ENCODE results near the gene MFAP1. TPM values are rescaled to one million over a fixed set of nuclear protein-coding genes. Genes with fewer than 3 reads are reported as not detected.
"Not testable (repeated sequence)": the region's sequence is repeated elsewhere in the genome, so short reads cannot be mapped to it uniquely, and the experiment has no call there.

MFAP1 gene
- total and polyA plus RNA-seq, 10 donors: 7.9 to 18.8 (median 15.9) TPM

DNA sequence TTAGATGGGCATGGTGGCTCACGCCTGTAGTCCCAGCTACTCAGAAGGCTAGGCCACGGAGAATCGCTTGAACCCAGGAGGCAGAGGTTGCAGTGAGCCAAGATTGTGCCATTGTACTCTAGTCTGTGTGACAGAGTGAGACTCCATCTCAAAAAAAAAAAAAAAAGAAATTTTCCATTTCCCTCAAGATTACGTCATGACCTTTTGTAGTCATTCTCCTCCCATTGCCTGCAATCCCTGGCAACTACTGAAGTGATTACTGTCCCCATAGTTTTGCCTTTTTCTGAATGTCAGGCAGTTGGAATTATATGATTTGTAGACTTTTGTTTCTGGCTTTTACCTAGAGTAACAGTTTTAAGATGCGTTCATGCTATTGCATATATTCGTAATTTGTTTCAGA lies 30.3 kb upstream of the MFAP1 start:
- no peak for TF ChIP-seq POLR2A (IDR thresholded peaks at IDR 0.05)
- TF ChIP-seq POLR2AphosphoS5 (IDR thresholded peaks at IDR 0.05): no peak
- TF ChIP-seq, protein P1, sequence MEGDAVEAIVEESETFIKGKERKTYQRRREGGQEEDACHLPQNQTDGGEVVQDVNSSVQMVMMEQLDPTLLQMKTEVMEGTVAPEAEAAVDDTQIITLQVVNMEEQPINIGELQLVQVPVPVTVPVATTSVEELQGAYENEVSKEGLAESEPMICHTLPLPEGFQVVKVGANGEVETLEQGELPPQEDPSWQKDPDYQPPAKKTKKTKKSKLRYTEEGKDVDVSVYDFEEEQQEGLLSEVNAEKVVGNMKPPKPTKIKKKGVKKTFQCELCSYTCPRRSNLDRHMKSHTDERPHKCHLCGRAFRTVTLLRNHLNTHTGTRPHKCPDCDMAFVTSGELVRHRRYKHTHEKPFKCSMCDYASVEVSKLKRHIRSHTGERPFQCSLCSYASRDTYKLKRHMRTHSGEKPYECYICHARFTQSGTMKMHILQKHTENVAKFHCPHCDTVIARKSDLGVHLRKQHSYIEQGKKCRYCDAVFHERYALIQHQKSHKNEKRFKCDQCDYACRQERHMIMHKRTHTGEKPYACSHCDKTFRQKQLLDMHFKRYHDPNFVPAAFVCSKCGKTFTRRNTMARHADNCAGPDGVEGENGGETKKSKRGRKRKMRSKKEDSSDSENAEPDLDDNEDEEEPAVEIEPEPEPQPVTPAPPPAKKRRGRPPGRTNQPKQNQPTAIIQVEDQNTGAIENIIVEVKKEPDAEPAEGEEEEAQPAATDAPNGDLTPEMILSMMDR (IDR thresholded peaks at IDR 0.05 in 8 of 11, conservative IDR thresholded peaks at IDR 0.05 in 3 of 11): no peak
- no peak overlapping the region for H3K4me3 ChIP-seq
- intact Hi-C loops (cut with DNase I; ENCODE audit: low total_unique reads): no loop called here
- no peaks in the 10 kb centered on the region for H3K27me3 ChIP-seq (replicated peaks in 1 of 7)
- no peaks in the 10 kb centered on the region for H3K4me1 ChIP-seq
- no peaks in the 10 kb centered on the region for H3K9me3 ChIP-seq
- 81 to 92% (median 86%) methylated on average over 6 of the region's 6 CpGs for WGBS, 5 donors
- DNase-seq: no peak
- no peak overlapping the region for H3K27ac ChIP-seq
- peaks cover 0 to 94% (median 24%) of the 10 kb centered on the region in 6 donors for H3K36me3 ChIP-seq

DNA sequence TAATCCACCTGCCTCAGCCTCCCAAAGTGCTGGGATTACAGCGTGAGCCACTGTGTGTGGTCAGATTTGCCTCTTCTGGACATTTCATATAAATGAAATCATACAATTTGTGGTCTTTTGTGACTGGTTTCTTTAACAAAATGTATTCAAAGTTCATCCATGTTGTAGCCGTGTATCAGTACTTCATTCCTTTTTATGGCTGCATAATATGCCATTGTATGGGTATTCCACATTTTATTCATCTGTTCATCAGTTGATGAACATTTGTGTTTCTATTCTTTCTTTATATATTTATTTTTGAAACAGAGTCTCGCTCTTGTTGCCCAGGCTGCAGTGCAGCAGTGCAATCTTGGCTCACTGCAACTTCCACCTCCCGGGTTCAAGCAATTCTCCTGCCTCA lies 28.1 kb upstream of the MFAP1 start:
- H3K36me3 ChIP-seq: peaks cover 0 to 92% (median 17%) of the 10 kb centered on the region in 6 donors
- no peak overlapping the region for H3K27ac ChIP-seq
- H3K27me3 ChIP-seq (replicated peaks in 1 of 7): no peaks in the 10 kb centered on the region
- 95 to 100% (median 99%) methylated on average over 4 of the region's 4 CpGs for WGBS, 5 donors
- H3K4me3 ChIP-seq: no peak overlapping the region
- DNase-seq: no peak
- no peaks in the 10 kb centered on the region for H3K4me1 ChIP-seq
- TF ChIP-seq POLR2A (IDR thresholded peaks at IDR 0.05) (no peak), POLR2AphosphoS5 (IDR thresholded peaks at IDR 0.05) (no peak)
- TF ChIP-seq, protein P1 (IDR thresholded peaks at IDR 0.05 in 8 of 11, conservative IDR thresholded peaks at IDR 0.05 in 3 of 11): no peak
- intact Hi-C loops (cut with DNase I; ENCODE audit: low total_unique reads): no loop called here
- H3K9me3 ChIP-seq: no peaks in the 10 kb centered on the region

DNA sequence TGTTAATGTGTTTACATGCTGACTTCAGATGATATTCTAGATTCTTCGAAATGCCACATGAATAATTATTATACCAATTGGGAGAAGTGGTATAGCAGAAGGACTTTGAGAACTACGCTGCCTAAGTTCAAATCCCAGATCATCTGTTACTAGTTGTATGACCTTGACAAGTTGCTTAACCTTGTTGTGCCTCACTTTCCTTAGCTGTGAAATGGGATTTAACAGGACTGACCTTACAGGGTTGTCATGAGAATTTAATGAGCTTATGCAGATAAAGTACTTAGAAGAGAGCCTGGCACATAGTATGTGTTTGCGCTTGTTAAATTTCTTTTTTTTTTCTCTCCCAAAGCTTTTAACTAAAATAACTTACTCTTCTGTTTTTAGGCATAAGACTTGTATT lies 26.8 kb upstream of the MFAP1 start:
- no peaks in the 10 kb centered on the region for H3K4me1 ChIP-seq
- H3K4me3 ChIP-seq: no peak overlapping the region
- peaks cover 0 to 92% (median 17%) of the 10 kb centered on the region in 6 donors for H3K36me3 ChIP-seq
- H3K9me3 ChIP-seq: no peaks in the 10 kb centered on the region
- no peaks in the 10 kb centered on the region for H3K27me3 ChIP-seq (replicated peaks in 1 of 7)
- WGBS, 5 donors: 94 to 99% (median 98%) methylated on average over 3 of the region's 3 CpGs
- no peak overlapping the region for H3K27ac ChIP-seq
- no peak for DNase-seq
- intact Hi-C loops (cut with DNase I; ENCODE audit: low total_unique reads): no loop called here
- TF ChIP-seq, protein P1 (IDR thresholded peaks at IDR 0.05 in 8 of 11, conservative IDR thresholded peaks at IDR 0.05 in 3 of 11): no peak
- TF ChIP-seq POLR2AphosphoS5 (IDR thresholded peaks at IDR 0.05) (no peak), POLR2A (IDR thresholded peaks at IDR 0.05) (no peak)

DNA sequence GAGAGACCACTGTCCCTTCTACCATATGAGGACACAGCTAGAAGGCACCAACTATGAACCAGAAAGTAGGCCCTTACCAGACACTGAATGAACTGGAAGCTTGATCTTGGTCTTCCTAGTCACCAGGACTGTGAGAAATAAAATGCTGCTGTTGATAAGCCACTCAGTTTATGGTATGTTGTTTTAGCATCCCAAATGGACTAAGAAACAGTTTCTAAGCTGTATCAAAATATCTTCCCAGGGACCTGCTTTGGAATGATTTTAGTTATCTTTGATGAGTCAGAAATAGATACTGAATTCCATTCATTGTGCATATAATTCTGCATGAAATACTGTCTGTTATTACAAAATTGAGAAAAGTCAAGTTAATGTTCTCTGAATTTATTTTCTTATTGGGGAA lies 20.9 kb upstream of the MFAP1 start:
- Histone ChIP-seq H3K27me3 (replicated peaks in 1 of 7) (no peaks in the 10 kb centered on the region), H3K9me3 (no peaks in the 10 kb centered on the region), H3K36me3 (peaks cover 0 to 83% (median 7%) of the 10 kb centered on the region in 6 donors), H3K4me3 (no peak overlapping the region), H3K4me1 (no peaks in the 10 kb centered on the region), H3K27ac (no peak overlapping the region)
- intact Hi-C loops (cut with DNase I; ENCODE audit: low total_unique reads): no loop called here
- TF ChIP-seq, protein P1 (IDR thresholded peaks at IDR 0.05 in 8 of 11, conservative IDR thresholded peaks at IDR 0.05 in 3 of 11): no peak
- TF ChIP-seq POLR2A (IDR thresholded peaks at IDR 0.05) (no peak), POLR2AphosphoS5 (IDR thresholded peaks at IDR 0.05) (no peak)
- no peak for DNase-seq

DNA sequence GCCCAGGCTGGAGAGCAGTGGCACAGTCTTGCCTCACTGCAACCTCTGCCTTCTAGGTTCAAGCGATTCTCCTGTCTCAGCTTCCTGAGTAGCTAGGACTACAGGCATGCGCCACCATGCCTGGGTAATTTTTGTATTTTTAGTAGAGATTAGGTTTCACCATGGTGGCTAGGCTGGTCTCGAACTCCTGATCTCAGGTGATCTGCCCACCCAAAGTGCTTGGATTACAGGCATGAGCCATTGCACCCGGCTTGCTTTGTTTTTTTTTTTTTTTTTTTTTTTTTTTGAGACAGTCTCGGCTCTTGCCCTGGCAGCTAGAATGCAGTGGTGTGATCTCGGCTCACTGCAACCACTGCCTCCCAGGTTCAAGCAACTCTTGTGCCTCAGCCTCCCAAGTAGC lies 8.0 kb upstream of the MFAP1 start:
- DNase-seq, H3K27ac ChIP-seq: not testable (repeated sequence)
- WGBS, 5 donors: 87 to 97% (median 93%) methylated on average over 6 of the region's 6 CpGs

DNA sequence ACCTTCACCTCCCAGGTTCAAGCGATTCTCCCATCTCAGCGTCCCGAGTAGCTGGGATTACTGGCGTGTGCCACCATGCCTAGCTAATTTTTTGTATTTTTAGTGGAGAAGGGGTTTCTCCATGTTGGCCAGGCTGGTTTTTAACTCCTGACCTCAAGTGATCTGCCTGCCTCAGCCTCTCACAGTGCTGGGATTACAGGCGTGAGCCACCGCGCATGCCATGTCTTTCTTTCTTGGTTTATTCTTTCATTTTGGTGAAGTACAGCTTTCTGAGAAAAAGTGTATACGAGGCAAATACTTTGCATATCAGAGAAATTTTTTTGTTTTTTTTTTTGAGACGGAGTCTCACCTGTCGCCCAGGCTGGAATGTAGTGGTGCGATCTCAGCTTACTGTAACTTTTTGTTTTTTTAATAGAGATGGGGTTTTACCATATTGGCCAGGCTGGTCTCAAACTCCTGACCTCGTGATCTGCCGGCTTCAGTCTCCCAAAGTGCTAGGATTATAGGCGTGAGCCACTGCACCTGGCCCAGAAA lies 7.1 kb upstream of the MFAP1 start:
- H3K4me1 ChIP-seq: peaks cover 5 to 55% (median 22%) of the 10 kb centered on the region in 6 donors
- WGBS, 5 donors: 94 to 95% (median 95%) methylated on average over 14 of the region's 14 CpGs
- H3K27ac ChIP-seq; DNase-seq; intact Hi-C loops (cut with DNase I; ENCODE audit: low total_unique reads); H3K27me3 ChIP-seq (replicated peaks in 1 of 7); H3K9me3 ChIP-seq; H3K4me3 ChIP-seq: not testable (repeated sequence)
- peaks cover 0 to 51% (median 8%) of the 10 kb centered on the region in 6 donors for H3K36me3 ChIP-seq

More for the DNA sequence above, 8.0 kb upstream of the MFAP1 start:
- peaks cover 0 to 46% (median 15%) of the 10 kb centered on the region in 6 donors for H3K4me1 ChIP-seq
- intact Hi-C loops (cut with DNase I; ENCODE audit: low total_unique reads); H3K4me3 ChIP-seq; H3K9me3 ChIP-seq; H3K27me3 ChIP-seq (replicated peaks in 1 of 7): not testable (repeated sequence)
- peaks cover 0 to 60% (median 8%) of the 10 kb centered on the region in 6 donors for H3K36me3 ChIP-seq

DNA sequence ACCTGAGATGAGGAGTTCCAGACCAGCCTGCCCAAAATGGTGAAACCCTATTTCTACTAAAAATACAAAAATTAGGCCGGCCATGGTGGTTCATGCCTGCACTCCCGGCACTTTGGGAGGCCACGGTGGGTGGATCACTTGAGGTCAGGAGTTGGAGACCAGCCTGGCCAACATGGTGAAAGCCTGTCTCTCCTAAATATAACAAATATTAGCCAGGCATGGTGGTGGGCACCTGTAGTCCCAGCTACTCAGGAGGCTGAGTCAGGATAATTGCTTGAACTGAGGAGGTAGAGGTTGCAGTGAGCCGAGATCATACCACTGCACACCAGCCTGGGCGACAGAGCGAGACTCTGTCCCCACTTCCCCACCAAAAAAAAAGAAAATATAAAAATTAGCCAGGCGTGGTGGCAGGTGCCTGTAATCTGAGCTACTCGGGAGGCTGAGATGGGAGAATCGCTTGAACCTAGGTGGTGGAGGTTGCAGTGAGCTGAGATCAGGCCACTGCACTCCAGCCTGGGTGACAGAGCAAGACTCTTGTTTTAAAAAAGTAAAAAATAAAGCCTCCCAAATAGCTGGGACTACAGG lies 6.3 kb upstream of the MFAP1 start:
- H3K36me3 ChIP-seq: peaks cover 0 to 43% (median 4%) of the 10 kb centered on the region in 6 donors
- H3K27me3 ChIP-seq (replicated peaks in 1 of 7); intact Hi-C loops (cut with DNase I; ENCODE audit: low total_unique reads); H3K27ac ChIP-seq; DNase-seq; H3K4me3 ChIP-seq; H3K9me3 ChIP-seq: not testable (repeated sequence)
- 83 to 90% (median 86%) methylated on average over 9 of the region's 9 CpGs for WGBS, 5 donors
- H3K4me1 ChIP-seq: peaks cover 10 to 63% (median 29%) of the 10 kb centered on the region in 6 donors

Data from spleen (tissue), 11 donors.